PC-3 (cell line): ENCODE results near the gene ABCA12.

Source experiments
- CTCF ChIP-seq: fragments of 300-600 bp; sonication (generic); conservative IDR thresholded peaks from 2 replicates; pipeline ENCODE4 v1.5.1; 2017; ENCODE audit warnings: antibody characterized with exemption, low read depth, mild to moderate bottlenecking, low read length
- EZH2phosphoT487 ChIP-seq: fragments of 300-600 bp; sonication (generic); IDR thresholded peaks from 2 replicates; pipeline ENCODE4 v1.6.1; 2018; ENCODE audit warnings: mild to moderate bottlenecking, antibody characterized with exemption, low read length, borderline replicate concordance

DNA sequence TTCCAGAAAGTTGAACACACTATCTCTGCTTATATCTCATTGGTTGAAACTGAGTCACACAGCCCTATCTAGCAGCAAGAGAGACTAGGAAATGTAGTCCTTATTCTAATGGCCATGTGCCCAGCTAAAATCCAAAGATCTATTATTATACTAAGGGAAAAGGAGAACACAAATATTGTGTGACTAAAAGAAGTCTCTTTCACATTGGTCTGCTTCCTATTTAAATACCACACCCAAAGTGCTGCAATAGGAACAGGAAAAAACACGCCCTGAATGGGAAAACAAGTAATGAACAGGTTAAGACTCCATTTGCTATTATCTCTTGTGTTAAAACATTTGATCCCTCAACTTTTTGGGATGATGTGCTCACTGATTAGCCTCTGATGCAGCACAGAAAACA is 242.2 kb downstream of the ABCA12 start:
- no peak for TF ChIP-seq CTCF
- no peak for TF ChIP-seq EZH2phosphoT487
